Hepatocyte (in vitro differentiated cells): ENCODE measurements around the gene PDE11A.

Source experiments
- EZH2 ChIP-seq: fragments of 200-600 bp; sonication (generic); IDR thresholded peaks from 2 replicates; pipeline ENCODE4 v1.6.1; 2016; ENCODE audit warnings: antibody characterized with exemption, mild to moderate bottlenecking, borderline replicate concordance
- TF ChIP-seq, protein P1 (sequence below): fragments of 200-600 bp; sonication (generic); IDR thresholded peaks from 2 replicates; pipeline ENCODE4 v1.5.1; 2016; ENCODE audit warnings: antibody characterized with exemption, mild to moderate bottlenecking; ENCODE audit not compliant: poor library complexity

GRCh38 chr2:177767768-177768167 is 304.8 kb downstream of the PDE11A start:
- no peak for TF ChIP-seq EZH2
- TF ChIP-seq, protein P1, sequence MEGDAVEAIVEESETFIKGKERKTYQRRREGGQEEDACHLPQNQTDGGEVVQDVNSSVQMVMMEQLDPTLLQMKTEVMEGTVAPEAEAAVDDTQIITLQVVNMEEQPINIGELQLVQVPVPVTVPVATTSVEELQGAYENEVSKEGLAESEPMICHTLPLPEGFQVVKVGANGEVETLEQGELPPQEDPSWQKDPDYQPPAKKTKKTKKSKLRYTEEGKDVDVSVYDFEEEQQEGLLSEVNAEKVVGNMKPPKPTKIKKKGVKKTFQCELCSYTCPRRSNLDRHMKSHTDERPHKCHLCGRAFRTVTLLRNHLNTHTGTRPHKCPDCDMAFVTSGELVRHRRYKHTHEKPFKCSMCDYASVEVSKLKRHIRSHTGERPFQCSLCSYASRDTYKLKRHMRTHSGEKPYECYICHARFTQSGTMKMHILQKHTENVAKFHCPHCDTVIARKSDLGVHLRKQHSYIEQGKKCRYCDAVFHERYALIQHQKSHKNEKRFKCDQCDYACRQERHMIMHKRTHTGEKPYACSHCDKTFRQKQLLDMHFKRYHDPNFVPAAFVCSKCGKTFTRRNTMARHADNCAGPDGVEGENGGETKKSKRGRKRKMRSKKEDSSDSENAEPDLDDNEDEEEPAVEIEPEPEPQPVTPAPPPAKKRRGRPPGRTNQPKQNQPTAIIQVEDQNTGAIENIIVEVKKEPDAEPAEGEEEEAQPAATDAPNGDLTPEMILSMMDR = no peak
